Astrocyte (in vitro differentiated cells and primary cell): ENCODE data around the gene SLC25A21.

ENCODE experiments used
- EZH2 ChIP-seq: IDR thresholded peaks from 2 replicates; pipeline ENCODE4 v1.6.1; 2012; ENCODE audit warnings: mild to moderate bottlenecking, low read length, inconsistent platforms; ENCODE audit not compliant: insufficient read depth
- TF ChIP-seq, protein P1 (sequence below): IDR thresholded peaks from 2 replicates; pipeline ENCODE4 v1.5.1; 2011; ENCODE audit warnings: low read depth, mild to moderate bottlenecking, inconsistent platforms, low read length, moderate library complexity; ENCODE audit not compliant: insufficient read depth

DNA sequence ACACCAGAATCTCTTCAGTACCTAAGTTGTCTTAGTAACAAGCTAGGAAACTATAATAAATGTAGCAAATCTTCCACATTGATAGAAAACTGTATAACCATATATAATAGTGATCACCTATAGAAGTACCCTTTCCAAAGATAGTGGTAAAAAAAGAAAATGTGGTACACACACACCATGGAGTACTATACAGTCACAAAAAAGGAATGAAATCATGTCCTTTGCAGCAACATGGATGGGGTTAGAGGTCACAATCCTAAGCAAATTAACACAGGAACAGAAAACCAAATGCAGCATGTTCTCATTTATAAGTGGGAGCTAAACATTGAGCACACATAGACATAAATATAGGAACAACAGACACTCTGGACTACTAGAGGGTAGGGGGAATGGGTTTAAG, 90.5 kb downstream of the SLC25A21 start:
- TF ChIP-seq, protein P1, sequence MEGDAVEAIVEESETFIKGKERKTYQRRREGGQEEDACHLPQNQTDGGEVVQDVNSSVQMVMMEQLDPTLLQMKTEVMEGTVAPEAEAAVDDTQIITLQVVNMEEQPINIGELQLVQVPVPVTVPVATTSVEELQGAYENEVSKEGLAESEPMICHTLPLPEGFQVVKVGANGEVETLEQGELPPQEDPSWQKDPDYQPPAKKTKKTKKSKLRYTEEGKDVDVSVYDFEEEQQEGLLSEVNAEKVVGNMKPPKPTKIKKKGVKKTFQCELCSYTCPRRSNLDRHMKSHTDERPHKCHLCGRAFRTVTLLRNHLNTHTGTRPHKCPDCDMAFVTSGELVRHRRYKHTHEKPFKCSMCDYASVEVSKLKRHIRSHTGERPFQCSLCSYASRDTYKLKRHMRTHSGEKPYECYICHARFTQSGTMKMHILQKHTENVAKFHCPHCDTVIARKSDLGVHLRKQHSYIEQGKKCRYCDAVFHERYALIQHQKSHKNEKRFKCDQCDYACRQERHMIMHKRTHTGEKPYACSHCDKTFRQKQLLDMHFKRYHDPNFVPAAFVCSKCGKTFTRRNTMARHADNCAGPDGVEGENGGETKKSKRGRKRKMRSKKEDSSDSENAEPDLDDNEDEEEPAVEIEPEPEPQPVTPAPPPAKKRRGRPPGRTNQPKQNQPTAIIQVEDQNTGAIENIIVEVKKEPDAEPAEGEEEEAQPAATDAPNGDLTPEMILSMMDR: no peak
- TF ChIP-seq EZH2: no peak
